AG04450 (cell line): Measurements from ENCODE around the gene SLC11A1. TPM values are rescaled to one million over a fixed set of nuclear protein-coding genes. Genes with fewer than 3 reads are reported as not detected.

Experiments
- CTCF ChIA-PET: fragments of 300-600, 350-600 bp; formaldehyde crosslinking; extraction: SDS; loops from one replicate; lab custom pipeline; 2022; ENCODE audit warnings: antibody characterized with exemption, inconsistent platforms; lab: Charles Lee
- POLR2A ChIA-PET: fragments of 350-600 bp; formaldehyde crosslinking; extraction: SDS; loops from one replicate; lab custom pipeline; 2021; ENCODE audit warnings: antibody characterized with exemption, inconsistent platforms; lab: Yijun Ruan, JAX
- DNase-seq: peaks from one replicate; pipeline ENCODE4 v3.0.0-alpha.2; 2011; ENCODE audit warnings: low read depth, low spot score
- H3K27ac ChIP-seq: one replicate; pipeline ENCODE4 v1.5.1; 2012; ENCODE audit warnings: low read depth, low read length, control low read depth
- H3K27me3 ChIP-seq: one replicate; pipeline ENCODE4 v1.6.0; 2012; ENCODE audit warnings: low read length; ENCODE audit not compliant: control insufficient read depth, insufficient read depth
- H3K4me3 ChIP-seq: 2 replicates; pipeline ENCODE4 v1.5.1; 2011; ENCODE audit warnings: mild to moderate bottlenecking, low read depth, low read length, control low read depth
- H3K9me3 ChIP-seq: 2 replicates; pipeline ENCODE4 v1.5.1; 2012; ENCODE audit warnings: low read length; ENCODE audit not compliant: control insufficient read depth, insufficient read depth
- polyA plus RNA-seq: library from polyadenylated mRNA; depleted of rRNA; stranded (reverse); fragments of >200 nt; gene quantifications from 2 replicates; pipeline ENCODE4 v1.2.3, GENCODE V29; 2011
- TF ChIP-seq, protein P1 (sequence below): IDR thresholded peaks from 2 replicates; pipeline ENCODE4 v1.5.1; 2011; ENCODE audit warnings: low read depth, low read length, control low read depth, inconsistent platforms

The SLC11A1 gene
- polyA plus RNA-seq, 1 experiment = not detected

DNA sequence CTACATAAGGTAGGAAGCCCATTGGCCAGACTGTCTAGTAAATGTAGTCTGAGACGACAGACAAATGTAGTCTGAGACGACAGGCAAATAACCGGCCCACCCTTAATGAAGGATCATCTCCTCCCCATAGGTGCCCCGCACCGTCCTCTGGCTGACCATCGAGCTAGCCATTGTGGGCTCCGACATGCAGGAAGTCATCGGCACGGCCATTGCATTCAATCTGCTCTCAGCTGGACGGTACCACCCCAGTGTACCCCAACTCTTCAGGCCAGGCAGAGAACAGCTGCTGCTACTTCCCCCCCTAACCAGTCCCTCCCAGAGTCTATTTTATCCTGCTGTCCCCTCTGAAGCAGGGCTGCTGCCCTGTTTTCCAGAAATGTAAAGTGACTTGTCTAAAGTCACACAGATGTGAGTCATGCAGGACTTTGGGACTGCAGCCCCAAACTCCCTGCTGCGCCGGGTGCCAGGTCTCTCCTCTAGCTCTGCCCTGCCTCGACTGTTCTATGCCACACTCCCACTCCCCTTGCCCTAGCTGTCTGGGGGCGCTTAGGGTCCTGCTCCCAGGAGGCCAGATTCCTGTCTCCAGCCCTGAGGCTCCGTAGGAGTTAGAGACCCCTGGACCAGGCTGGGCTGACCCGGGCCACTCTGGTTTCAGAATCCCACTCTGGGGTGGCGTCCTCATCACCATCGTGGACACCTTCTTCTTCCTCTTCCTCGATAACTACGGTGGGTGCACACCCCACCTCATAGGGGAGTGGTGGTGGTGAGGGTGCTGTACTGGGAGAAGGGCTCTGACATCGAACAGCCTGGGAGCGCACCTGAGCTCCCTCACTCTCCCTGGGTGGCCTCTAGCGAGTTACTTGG, 4.7 kb downstream of the SLC11A1 start:
- peaks cover 16% of the 10 kb centered on the region for H3K27me3 ChIP-seq
- no peak overlapping the region for H3K27ac ChIP-seq
- no peak for DNase-seq
- ChIA-PET CTCF (interaction anchor here (0.8 kb wide), 1 partner anchor 94 kb away, joined by 3 read pairs; no protein-coding TSS in a partner anchor), POLR2A (no interaction called here)
- H3K4me3 ChIP-seq = no peak overlapping the region
- TF ChIP-seq, protein P1, sequence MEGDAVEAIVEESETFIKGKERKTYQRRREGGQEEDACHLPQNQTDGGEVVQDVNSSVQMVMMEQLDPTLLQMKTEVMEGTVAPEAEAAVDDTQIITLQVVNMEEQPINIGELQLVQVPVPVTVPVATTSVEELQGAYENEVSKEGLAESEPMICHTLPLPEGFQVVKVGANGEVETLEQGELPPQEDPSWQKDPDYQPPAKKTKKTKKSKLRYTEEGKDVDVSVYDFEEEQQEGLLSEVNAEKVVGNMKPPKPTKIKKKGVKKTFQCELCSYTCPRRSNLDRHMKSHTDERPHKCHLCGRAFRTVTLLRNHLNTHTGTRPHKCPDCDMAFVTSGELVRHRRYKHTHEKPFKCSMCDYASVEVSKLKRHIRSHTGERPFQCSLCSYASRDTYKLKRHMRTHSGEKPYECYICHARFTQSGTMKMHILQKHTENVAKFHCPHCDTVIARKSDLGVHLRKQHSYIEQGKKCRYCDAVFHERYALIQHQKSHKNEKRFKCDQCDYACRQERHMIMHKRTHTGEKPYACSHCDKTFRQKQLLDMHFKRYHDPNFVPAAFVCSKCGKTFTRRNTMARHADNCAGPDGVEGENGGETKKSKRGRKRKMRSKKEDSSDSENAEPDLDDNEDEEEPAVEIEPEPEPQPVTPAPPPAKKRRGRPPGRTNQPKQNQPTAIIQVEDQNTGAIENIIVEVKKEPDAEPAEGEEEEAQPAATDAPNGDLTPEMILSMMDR = no peak
- peaks cover 7% of the 10 kb centered on the region; the same call in 1 of the 2 replicates for H3K9me3 ChIP-seq

DNA sequence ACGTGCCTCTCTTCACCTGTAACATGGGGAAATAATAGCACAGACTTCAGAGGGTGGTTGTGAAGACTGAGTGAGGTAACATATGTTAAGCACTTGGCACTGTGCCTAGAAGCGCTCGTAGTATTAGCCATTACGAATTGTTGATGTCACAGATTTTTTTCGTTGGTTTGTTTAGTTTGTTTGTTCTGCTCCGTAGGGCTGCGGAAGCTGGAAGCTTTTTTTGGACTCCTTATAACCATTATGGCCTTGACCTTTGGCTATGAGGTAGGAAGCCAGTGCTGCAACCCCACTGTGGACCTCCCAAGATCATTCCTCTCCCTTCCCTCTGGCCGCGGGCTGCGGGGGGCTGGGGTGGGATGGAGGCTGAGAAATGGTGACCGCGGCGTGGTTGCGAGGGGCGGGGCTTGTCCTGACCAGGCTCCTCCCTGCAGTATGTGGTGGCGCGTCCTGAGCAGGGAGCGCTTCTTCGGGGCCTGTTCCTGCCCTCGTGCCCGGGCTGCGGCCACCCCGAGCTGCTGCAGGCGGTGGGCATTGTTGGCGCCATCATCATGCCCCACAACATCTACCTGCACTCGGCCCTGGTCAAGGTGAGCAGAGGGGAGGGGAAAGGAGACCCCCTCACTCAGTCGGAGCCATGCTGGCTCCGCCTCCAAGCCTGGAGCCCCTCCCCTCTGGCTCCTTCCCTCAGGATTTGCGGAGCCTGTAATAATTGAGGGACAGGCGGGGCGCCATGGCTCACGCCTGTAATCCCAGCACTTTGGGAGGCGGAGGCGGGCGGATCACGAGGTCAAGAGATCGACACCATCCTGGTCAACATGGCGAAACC, 5.5 kb downstream of the SLC11A1 start:
- H3K27ac ChIP-seq = no peak overlapping the region
- peaks cover 7% of the 10 kb centered on the region; the same call in 1 of the 2 replicates for H3K9me3 ChIP-seq
- peak overlapping the region; percentile 44 for H3K4me3 ChIP-seq
- ChIA-PET CTCF (interaction anchor here (0.9 to 1.9 kb wide), 2 partner anchors 10 to 116 kb away, joined by 4 to 5 read pairs; no protein-coding TSS in a partner anchor), POLR2A (no interaction called here)
- TF ChIP-seq, protein P1 = no peak
- DNase-seq = peak; percentile 61
- H3K27me3 ChIP-seq = peaks cover 11% of the 10 kb centered on the region

GRCh38 chr2:218389333-218390150, 7.5 kb downstream of the SLC11A1 start:
- Histone ChIP-seq H3K27ac (no peak overlapping the region), H3K4me3 (no peak overlapping the region), H3K9me3 (peaks cover 7% of the 10 kb centered on the region; the same call in 1 of the 2 replicates), H3K27me3 (peaks cover 4% of the 10 kb centered on the region)
- TF ChIP-seq, protein P1 = no peak
- ChIA-PET CTCF (interaction anchor here (1.0 to 1.9 kb wide), 3 partner anchors 88 to 118 kb away, joined by 4 to 5 read pairs (median 4); no protein-coding TSS in a partner anchor), POLR2A (interaction anchor here (0.7 kb wide), 1 partner anchor 83 kb away, joined by 4 read pairs; no protein-coding TSS in a partner anchor)
- DNase-seq = no peak

DNA sequence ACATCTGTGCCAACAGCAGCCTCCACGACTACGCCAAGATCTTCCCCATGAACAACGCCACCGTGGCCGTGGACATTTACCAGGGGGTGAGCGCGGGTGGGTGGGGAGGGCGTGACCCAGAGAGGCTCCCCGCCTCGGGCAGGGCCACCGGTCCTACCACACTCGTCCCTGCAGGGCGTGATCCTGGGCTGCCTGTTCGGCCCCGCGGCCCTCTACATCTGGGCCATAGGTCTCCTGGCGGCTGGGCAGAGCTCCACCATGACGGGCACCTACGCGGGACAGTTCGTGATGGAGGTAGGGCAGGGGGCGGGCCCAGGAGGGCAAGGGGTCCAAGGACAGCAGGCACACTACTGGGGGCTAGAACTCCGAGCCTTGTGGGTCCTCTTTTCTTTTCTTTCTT, 9.1 kb downstream of the SLC11A1 start:
- no peak overlapping the region for H3K27ac ChIP-seq
- POLR2A ChIA-PET = no interaction called here
- no peak overlapping the region for H3K4me3 ChIP-seq
- H3K27me3 ChIP-seq = peaks cover 4% of the 10 kb centered on the region
- no peak for DNase-seq
- CTCF ChIA-PET = no interaction called here
- peaks cover 7% of the 10 kb centered on the region; the same call in 1 of the 2 replicates for H3K9me3 ChIP-seq
- TF ChIP-seq, protein P1 = no peak
